ENCODE results near the gene G6PD. TPM values are rescaled to one million over a fixed set of nuclear protein-coding genes. Genes with fewer than 3 reads are reported as not detected.
"Not testable (repeated sequence)": the region's sequence is repeated elsewhere in the genome, so short reads cannot be mapped to it uniquely, and the experiment has no call there.

Gene G6PD
- total RNA-seq, 1 experiment from 2014 or later, result 205 TPM

DNA sequence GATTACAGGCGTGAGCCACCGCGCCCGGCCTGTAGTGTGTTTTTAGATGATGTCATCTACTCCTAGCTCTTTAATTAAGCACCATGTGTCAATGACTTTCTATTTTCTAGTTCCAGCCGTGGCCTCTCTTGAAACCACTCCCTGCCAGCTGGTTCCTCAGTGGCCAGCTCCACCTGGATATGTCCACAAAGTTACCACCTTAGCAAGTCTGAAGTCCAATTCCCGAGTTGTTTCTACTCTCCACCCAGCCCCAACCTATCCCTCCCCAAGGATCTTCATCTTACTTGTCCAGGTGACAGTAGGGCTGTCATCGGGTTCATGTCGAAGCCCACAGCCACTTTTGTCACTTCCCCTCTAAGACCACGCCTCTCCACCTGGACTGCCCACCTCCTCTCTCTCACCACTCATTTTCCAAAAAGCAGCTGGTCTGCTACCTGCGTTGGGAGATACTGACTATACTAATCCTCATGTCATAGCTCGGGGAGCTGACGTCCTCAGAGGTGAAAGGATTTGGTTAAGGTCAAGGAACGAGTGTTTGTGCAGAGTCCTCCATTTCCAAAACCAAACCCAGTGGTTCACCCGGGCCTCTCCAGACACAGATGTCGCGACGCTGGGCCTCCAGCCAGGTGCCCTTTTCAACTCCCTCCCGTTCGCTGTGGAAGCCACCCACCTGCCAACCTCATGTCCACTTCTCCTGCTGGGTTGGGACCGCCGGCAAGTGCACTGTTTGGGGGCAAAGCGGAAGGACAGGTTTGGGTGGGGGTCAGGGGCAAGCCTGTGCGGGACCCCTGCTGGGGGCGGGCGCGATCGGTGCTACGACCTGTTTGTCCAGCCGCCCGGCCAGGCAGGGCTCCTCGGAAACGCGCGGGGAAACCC, 31.3 kb downstream of the G6PD start:
- DNase-seq (ENCODE audit: low read depth), result peak; percentile 29

GRCh38 chrX:154513716-154514115, 32.9 kb downstream of the G6PD start:
- no peak for DNase-seq (ENCODE audit: low read depth)

DNA sequence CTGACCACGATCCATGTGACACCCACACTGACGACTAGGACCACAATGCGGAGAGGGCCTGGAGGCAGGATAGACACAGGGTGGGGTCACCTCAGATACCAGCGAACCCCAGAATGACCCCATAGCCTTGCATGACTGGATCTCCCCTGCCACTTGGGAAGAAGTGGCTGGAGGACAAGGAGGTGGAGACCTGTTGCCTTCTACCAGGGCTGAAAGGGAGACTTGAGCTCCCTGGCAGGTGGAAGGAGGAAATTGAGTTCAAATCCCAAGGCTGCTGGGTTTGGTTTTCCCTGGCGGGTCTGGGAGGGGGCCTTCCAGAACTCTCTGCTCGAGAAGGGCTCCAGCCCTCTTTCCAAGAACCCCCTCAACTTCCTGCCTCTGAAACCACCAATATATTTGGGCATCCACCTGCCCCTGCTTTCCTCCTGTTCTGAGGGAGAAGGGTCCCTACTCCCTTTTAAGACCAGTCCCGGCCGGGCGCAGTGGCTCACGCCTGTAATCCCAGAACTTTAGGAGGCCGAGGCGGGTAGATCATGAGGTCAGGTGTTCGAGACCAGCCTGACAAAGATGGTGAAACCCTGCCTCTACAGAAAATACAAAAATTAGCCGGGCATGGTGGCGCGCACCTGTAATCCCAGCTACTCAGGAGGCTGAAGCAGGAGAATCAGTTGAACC, 33.6 kb downstream of the G6PD start:
- DNase-seq (ENCODE audit: low read depth), result no peak

DNA sequence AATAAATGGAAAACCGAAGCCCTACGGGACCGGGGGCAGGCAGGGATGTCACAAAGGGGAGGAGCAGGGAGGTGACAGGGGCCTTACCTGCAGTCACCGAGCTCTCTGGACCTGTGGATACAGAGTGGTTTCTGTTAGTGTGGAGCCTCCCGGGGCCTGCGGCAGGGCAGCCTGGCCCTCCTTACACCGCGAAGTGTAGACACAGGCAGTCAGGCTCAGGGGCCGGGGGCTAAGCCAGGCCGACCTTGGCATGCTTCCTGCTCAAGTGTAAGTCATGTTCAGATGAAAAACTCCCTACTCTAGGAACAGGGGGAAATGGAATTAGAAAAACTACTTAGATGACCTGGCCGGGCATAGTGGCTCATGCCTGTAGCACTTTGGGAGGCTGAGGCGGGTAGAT, 34.9 kb downstream of the G6PD start:
- DNase-seq (ENCODE audit: low read depth), result no peak

GRCh38 chrX:154509455-154509854, 37.2 kb downstream of the G6PD start:
- DNase-seq (ENCODE audit: low read depth), result no peak

GRCh38 chrX:154508384-154508745, 38.3 kb downstream of the G6PD start:
- DNase-seq (ENCODE audit: low read depth), result no peak

DNA sequence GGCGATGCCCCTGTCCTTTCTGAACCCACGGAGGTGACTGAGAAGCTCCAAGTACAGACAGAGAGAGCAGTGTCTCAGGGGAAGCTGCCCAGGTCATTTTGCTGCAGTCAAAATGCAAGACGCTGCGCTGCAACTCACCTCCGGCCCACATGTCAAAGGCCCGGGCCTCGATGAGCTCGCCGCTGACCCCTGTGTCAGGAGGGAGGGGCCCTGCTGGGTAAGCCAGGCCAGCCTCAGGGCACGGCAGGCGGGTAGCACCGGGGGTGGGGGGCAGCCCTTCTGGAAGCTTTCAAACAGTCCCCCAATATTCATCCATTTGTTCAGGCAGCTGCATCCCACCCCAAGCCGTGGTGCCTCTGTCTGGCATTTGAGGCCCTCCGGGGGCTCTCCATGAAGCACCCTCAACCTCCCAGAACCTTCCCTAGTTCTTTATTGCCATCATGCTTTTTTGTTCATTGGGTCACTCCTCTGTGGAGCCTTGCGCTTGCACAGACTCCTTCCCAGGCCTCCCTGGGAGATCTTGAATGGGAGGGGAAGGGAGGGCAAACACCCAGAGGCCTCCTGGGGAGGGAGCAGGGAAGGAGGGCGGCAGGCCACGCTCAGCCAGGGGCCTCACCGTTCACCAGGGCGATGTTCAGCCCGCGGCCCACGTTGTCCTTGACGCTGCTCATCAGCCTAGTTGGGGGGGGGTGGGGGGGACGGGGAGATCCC, 38.8 kb downstream of the G6PD start:
- DNase-seq (ENCODE audit: low read depth), result no peak

GRCh38 chrX:154506483-154507332, 39.9 kb downstream of the G6PD start:
- no peak for DNase-seq (ENCODE audit: low read depth)

DNA sequence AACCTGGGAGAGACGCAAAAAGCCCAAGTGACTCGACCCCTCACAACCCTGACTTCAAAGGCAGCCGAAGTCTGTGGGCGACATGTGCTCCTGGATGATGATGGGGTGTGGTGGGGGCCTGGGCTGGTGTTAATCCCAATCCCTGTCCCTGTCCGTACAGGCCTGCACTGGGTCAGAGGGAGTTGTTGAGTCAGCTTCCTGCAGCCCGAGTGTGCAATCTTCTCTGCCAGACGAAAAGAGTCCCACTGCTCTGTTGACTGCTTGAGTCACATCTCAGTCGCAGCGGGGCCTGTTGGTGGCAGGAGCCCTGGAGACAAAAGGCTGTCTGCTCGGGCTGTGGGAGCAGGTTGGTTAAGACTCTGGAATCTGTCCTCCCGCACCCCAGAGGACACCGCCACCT, 40.9 kb downstream of the G6PD start:
- DNase-seq (ENCODE audit: low read depth), result peak; percentile 75

GRCh38 chrX:154502989-154503388, 43.7 kb downstream of the G6PD start:
- DNase-seq (ENCODE audit: low read depth), result no peak

DNA sequence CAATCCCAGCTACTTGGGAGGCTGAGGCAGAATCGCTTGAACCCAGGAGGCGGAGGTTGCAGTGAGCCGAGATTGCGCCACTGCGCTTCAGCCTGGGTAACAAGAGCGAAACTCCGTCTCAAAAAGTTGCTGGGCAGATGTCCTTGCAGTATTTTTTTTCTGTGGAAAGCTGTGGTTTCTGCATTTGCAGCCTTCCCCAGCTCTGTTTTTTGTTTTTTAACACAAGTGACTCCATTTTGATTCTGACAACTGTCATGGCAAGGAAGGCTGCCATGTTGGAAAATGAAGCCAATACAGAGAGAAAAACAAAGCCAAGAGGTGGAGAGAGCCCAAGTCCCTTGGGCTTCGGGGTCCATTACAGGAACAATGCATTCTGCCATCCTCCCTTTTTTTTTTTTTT, 44.5 kb downstream of the G6PD start:
- DNase-seq (ENCODE audit: low read depth), result no peak

- DNase-seq (ENCODE audit: low read depth), result not testable (repeated sequence)
Observed at GRCh38 chrX:154501423-154501822, 45.2 kb downstream of the G6PD start.

DNA sequence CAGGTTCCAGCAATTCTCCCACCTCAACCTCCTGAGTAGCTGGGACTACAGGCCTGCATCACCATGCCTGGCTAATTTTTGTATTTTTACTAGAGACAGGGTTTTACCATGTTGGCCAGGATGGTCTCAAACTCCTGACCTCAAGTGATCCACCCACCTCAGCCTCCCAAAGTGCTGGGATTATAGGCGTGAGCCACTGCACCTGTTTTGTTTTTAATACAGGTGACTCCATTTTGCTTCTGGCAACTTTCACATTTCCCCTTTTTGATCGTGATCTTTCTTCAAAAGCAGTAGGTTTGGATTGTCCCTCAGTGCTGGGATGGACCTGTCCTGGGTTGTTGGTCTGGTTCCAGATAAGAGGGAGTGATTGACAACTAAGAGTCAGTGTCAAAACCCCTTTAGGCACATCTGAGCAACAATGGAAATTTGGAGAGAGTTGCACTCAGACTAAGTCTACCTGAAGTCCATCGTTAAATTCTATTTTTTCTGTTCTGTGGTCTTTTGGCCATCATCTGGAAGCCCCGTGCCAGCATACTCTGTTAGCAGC, 50.0 kb downstream of the G6PD start:
- not testable (repeated sequence) for DNase-seq (ENCODE audit: low read depth)

- DNase-seq (ENCODE audit: low read depth), result no peak
Observed at GRCh38 chrX:154495472-154495922, 51.1 kb downstream of the G6PD start.

DNA sequence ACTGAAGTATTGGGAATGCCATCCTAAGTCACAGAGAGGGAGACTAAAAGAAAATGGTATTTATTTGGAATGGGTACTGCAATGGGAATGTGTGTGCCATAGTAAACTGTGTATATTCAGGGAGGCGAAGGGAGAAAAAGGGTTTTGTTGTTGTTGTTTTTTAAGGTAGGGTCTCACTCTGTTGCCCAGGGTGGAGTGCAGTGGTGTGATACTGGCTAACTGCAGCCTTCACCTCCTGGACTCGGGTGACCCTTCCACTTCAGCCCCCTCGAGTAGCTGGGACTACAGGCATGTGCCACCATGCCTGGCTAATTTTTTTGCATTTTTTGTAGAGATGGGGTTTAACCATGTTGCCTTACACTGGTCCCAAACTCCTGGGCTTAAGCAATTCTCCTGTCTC, 51.9 kb downstream of the G6PD start:
- DNase-seq (ENCODE audit: low read depth), result no peak

GRCh38 chrX:154490414-154491083, 56.1 kb downstream of the G6PD start, which contains the start of gene SLC10A3:
SLC10A3 (minus strand) TSS chrX:154490629; CDS start chrX:154488940, 1,689 bp downstream.
- peak; percentile 97 for DNase-seq (ENCODE audit: low read depth)

- peak; percentile 81 for DNase-seq (ENCODE audit: low read depth)
Observed at GRCh38 chrX:154490021-154490413, 56.6 kb downstream of the G6PD start.

DNA sequence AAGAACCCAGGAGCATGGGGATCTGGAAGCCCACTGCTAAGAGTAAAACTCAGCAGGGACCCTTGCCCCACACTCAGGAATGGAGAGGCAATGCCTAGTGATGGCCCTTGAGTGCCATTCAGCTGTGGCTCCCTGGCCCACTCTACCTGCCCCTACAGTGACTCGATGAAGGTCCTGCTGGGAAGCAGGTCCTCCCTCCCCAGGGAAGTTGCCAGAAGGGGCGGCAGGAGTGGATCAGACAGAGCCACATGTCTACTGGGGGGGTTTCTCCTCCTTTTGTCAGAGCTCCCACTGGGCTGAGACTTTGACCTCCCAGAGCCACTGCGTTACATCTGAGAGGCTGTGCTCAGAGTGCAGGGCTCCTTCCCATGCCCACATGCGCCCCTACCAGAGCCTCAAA, 57.5 kb downstream of the G6PD start:
- no peak for DNase-seq (ENCODE audit: low read depth)

DNA sequence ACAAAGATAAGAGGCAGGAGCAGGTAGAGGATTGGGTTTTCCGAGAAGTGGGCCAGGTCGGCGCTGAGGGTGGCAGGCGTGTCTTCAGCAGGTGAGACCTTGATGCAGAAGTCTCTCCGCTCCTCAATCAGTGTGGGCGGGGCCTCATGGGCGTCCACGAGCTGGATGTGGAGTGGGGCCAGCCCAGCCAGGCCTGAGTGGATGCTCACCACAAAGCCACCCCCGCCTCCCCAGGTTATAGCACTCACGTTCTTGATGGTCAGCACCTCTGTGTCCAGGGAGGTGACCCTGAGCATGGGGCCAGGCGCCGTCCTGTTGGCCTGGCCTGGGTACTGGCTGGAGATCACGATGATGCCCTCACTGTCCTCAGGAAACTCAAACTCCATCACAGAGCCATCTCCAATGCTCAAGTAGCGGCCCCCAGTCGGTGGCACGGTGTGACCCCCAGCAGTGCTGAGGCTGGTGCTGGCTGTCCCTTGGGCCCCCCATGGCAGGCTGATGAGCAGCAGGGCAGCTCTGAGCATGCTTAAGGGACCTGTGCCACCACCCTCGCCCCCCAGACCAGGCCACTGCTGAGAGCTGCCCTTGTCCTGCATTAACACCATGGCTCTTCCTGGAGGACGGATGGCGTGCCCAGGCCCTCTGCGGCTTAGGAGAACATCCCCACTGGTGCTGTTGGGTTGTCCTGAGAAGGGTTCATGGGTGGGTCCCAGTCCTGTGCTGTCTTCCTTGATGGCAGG, 58.1 kb downstream of the G6PD start:
- no peak for DNase-seq (ENCODE audit: low read depth)
